ENCODE measurements around the gene PCNT.
"Not testable (repeated sequence)": the region's sequence is repeated elsewhere in the genome, so short reads cannot be mapped to it uniquely, and the experiment has no call there.

The PCNT gene

DNA sequence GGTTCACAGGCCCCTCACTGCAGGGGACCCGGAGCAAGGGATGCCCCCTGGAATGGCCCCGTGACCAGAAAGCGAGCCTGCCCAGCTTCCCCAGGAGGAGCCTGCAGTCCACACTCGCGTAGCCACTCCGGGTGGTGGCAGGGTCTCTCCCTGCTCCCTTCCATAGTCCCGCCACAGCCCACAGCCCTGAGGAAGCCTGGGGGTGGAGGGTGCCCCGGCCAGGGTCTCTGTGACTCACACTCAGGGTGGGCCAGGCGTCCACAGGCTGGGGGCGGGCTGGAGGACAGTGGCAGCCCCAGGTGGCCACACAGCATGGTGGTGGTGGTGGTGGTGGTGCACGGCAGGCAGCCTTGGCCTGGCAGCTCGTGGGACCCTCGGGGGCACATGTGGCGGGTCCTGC is 22.2 kb upstream of the PCNT start:
- POLR2A ChIA-PET, result interaction anchor here (1.5 kb wide), 1 partner anchor 15 kb away, joined by 3 read pairs; no protein-coding TSS in a partner anchor
- DNase-seq (ENCODE audit: extremely low spot score), result no peak
- CTCF ChIA-PET, result no interaction called here
- no peak for TF ChIP-seq HDGF (IDR thresholded peaks at IDR 0.05; ENCODE audit: borderline replicate concordance)

- TF ChIP-seq FOXA1 (IDR thresholded peaks at IDR 0.05) (no peak), SP1 (IDR thresholded peaks at IDR 0.05) (no peak)
- DNase-seq (ENCODE audit: extremely low spot score), result no peak
- ChIA-PET POLR2A (no interaction called here), CTCF (no interaction called here)
Measured at GRCh38 chr21:46304437-46304836, 19.5 kb upstream of the PCNT start.

GRCh38 chr21:46304955-46305354 is 19.0 kb upstream of the PCNT start:
- TF ChIP-seq FOXK2 (IDR thresholded peaks at IDR 0.05) (no peak), TARDBP (IDR thresholded peaks at IDR 0.05) (no peak), ZNF384 (IDR thresholded peaks at IDR 0.05) (no peak), BHLHE40 (IDR thresholded peaks at IDR 0.05; ENCODE audit: borderline replicate concordance) (no peak), FOXM1 (IDR thresholded peaks at IDR 0.05; ENCODE audit: borderline replicate concordance) (no peak), SP1 (IDR thresholded peaks at IDR 0.05) (no peak), L3MBTL2 (conservative IDR thresholded peaks at IDR 0.05) (no peak), ARNT (IDR thresholded peaks at IDR 0.05) (no peak), NFRKB (IDR thresholded peaks at IDR 0.05) (no peak), CTBP1 (IDR thresholded peaks at IDR 0.05; ENCODE audit: borderline replicate concordance) (no peak)
- DNase-seq (ENCODE audit: extremely low spot score), result no peak
- ChIA-PET CTCF (no interaction called here), POLR2A (no interaction called here)

GRCh38 chr21:46307625-46308024 is 16.3 kb upstream of the PCNT start:
- no peak for DNase-seq (ENCODE audit: extremely low spot score)
- ChIA-PET POLR2A (no interaction called here), CTCF (no interaction called here)
- no peak for TF ChIP-seq FOXA1 (IDR thresholded peaks at IDR 0.05)
- TF ChIP-seq SUZ12 (IDR thresholded peaks at IDR 0.05), result no peak
- TF ChIP-seq LEF1 (IDR thresholded peaks at IDR 0.05; ENCODE audit: borderline replicate concordance), result no peak
- TF ChIP-seq L3MBTL2 (conservative IDR thresholded peaks at IDR 0.05), result no peak
- TF ChIP-seq ELF4 (IDR thresholded peaks at IDR 0.05), result no peak
- no peak for TF ChIP-seq TARDBP (IDR thresholded peaks at IDR 0.05)
- TF ChIP-seq ARNT (IDR thresholded peaks at IDR 0.05), result no peak
- no peak for TF ChIP-seq PKNOX1 (IDR thresholded peaks at IDR 0.05)
- no peak for TF ChIP-seq CTBP1 (IDR thresholded peaks at IDR 0.05; ENCODE audit: borderline replicate concordance)
- TF ChIP-seq ZNF384 (IDR thresholded peaks at IDR 0.05), result no peak
- TF ChIP-seq BHLHE40 (IDR thresholded peaks at IDR 0.05; ENCODE audit: borderline replicate concordance), result no peak
- no peak for TF ChIP-seq FOXK2 (IDR thresholded peaks at IDR 0.05)

DNA sequence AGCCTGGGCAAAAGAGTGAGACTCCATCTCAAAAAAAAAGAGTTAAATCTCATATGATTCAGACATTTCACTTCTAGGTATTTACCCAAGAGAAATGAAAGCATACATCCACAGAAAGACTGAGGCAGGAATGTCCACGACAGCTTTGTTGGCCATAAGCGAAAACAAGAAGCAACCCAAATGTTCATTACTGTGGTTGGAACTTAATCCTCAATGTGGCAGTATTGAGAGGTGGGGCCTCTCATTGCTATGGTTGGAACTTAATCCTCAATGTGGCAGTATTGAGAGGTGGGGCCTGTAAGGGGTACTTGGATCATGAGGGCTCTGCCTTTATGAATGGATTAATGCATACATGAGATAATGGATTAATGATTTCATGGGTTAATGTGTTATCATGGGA is 15.5 kb upstream of the PCNT start:
- no peak for DNase-seq (ENCODE audit: extremely low spot score)
- TF ChIP-seq SUZ12 (IDR thresholded peaks at IDR 0.05), result no peak
- TF ChIP-seq ARNT (IDR thresholded peaks at IDR 0.05), result no peak
- TF ChIP-seq ELF4 (IDR thresholded peaks at IDR 0.05), result no peak
- no peak for TF ChIP-seq L3MBTL2 (conservative IDR thresholded peaks at IDR 0.05)
- no peak for TF ChIP-seq TARDBP (IDR thresholded peaks at IDR 0.05)
- POLR2A ChIA-PET, result no interaction called here
- CTCF ChIA-PET, result no interaction called here

GRCh38 chr21:46310260-46310659 is 13.7 kb upstream of the PCNT start:
- POLR2A ChIA-PET; DNase-seq (ENCODE audit: extremely low spot score); CTCF ChIA-PET: not testable (repeated sequence)

GRCh38 chr21:46311568-46311967 is 12.4 kb upstream of the PCNT start:
- TF ChIP-seq BHLHE40 (IDR thresholded peaks at IDR 0.05; ENCODE audit: borderline replicate concordance), result no peak
- TF ChIP-seq FOXK2 (IDR thresholded peaks at IDR 0.05), result no peak
- TF ChIP-seq LEF1 (IDR thresholded peaks at IDR 0.05; ENCODE audit: borderline replicate concordance), result no peak
- TF ChIP-seq HDGF (IDR thresholded peaks at IDR 0.05; ENCODE audit: borderline replicate concordance), result no peak
- no peak for TF ChIP-seq SUZ12 (IDR thresholded peaks at IDR 0.05)
- no peak for TF ChIP-seq SP1 (IDR thresholded peaks at IDR 0.05)
- TF ChIP-seq ZNF384 (IDR thresholded peaks at IDR 0.05), result no peak
- no peak for TF ChIP-seq PKNOX1 (IDR thresholded peaks at IDR 0.05)
- no peak for TF ChIP-seq ELF4 (IDR thresholded peaks at IDR 0.05)
- no peak for TF ChIP-seq CTBP1 (IDR thresholded peaks at IDR 0.05; ENCODE audit: borderline replicate concordance)
- TF ChIP-seq FOXM1 (IDR thresholded peaks at IDR 0.05; ENCODE audit: borderline replicate concordance), result no peak
- TF ChIP-seq ARNT (IDR thresholded peaks at IDR 0.05), result no peak
- TF ChIP-seq L3MBTL2 (conservative IDR thresholded peaks at IDR 0.05), result no peak
- no peak for TF ChIP-seq TARDBP (IDR thresholded peaks at IDR 0.05)
- no peak for TF ChIP-seq FOXA1 (IDR thresholded peaks at IDR 0.05)
- TF ChIP-seq NFRKB (IDR thresholded peaks at IDR 0.05), result no peak
- ChIA-PET CTCF (no interaction called here), POLR2A (no interaction called here)
- no peak for DNase-seq (ENCODE audit: extremely low spot score)

- POLR2A ChIA-PET, result interaction anchor here (1.5 kb wide), 1 partner anchor 10 kb away, joined by 12 read pairs; the partner anchor contains the start of genes C21orf58 and PCNT
- TF ChIP-seq SP1 (IDR thresholded peaks at IDR 0.05) (no peak), ARNT (IDR thresholded peaks at IDR 0.05) (no peak), CTBP1 (IDR thresholded peaks at IDR 0.05; ENCODE audit: borderline replicate concordance) (no peak), BHLHE40 (IDR thresholded peaks at IDR 0.05; ENCODE audit: borderline replicate concordance) (no peak), FOXM1 (IDR thresholded peaks at IDR 0.05; ENCODE audit: borderline replicate concordance) (no peak), NFRKB (IDR thresholded peaks at IDR 0.05) (no peak), ZNF384 (IDR thresholded peaks at IDR 0.05) (no peak)
- no peak for DNase-seq (ENCODE audit: extremely low spot score)
- CTCF ChIA-PET, result no interaction called here
Measured at GRCh38 chr21:46312949-46313348, 11.0 kb upstream of the PCNT start.
